Immature natural killer cell (primary cell): ENCODE data around the gene CARTPT. TPM values are rescaled to one million over a fixed set of nuclear protein-coding genes. Genes with fewer than 3 reads are reported as not detected.
A peak's percentile ranks its signal among the peaks of the same experiment; 100 is the strongest.

Experiments used
- DNase-seq, 3 donors: peaks; one replicate each; pipeline ENCODE4 v3.0.0; 2022; ENCODE audit warnings: mixed read lengths in 1 of 3
- H3K27ac Mint-ChIP-seq, 6 donors: one replicate each; pipeline ENCODE4 v1.8.0; 2020; ENCODE audit warnings: mixed read lengths in 6 of 6, mild to moderate bottlenecking in 5 of 6, inconsistent platforms in 4 of 6, moderate library complexity in 3 of 6
- H3K27me3 Mint-ChIP-seq, 3 donors: one replicate each; pipeline ENCODE4 v1.8.0; 2020 to 2021; ENCODE audit warnings: low read depth in 3 of 3, mild to moderate bottlenecking in 3 of 3, mixed read lengths in 3 of 3, moderate library complexity in 3 of 3, inconsistent platforms in 1 of 3
- H3K36me3 Mint-ChIP-seq, 3 donors: one replicate each; pipeline ENCODE4 v1.8.0; 2020; ENCODE audit warnings: mixed read lengths in 3 of 3, inconsistent platforms in 2 of 3, mild to moderate bottlenecking in 2 of 3
- H3K4me1 Mint-ChIP-seq, 2 donors: one replicate each; pipeline ENCODE4 v1.8.0; 2020; ENCODE audit warnings: inconsistent platforms in 2 of 2, mild to moderate bottlenecking in 2 of 2, mixed read lengths in 2 of 2, moderate library complexity in 1 of 2
- H3K4me3 Mint-ChIP-seq, 5 donors: one replicate each; pipeline ENCODE4 v1.8.0; 2020; ENCODE audit warnings: mild to moderate bottlenecking in 5 of 5, mixed read lengths in 5 of 5, inconsistent platforms in 3 of 5, moderate library complexity in 3 of 5
- H3K9me3 Mint-ChIP-seq, 6 donors: one replicate each; pipeline ENCODE4 v1.8.0; 2020; ENCODE audit warnings: mild to moderate bottlenecking in 6 of 6, mixed read lengths in 6 of 6, inconsistent platforms in 4 of 6, moderate library complexity in 3 of 6
- polyA plus RNA-seq, 3 donors: library from polyadenylated mRNA; unstranded; fragments of 300-500 nt; fragmentation: Illumina TruSeq; gene quantifications; one replicate each; pipeline ENCODE4 v1.2.3, GENCODE V29; 2021

The CARTPT gene
- not detected for polyA plus RNA-seq

DNA sequence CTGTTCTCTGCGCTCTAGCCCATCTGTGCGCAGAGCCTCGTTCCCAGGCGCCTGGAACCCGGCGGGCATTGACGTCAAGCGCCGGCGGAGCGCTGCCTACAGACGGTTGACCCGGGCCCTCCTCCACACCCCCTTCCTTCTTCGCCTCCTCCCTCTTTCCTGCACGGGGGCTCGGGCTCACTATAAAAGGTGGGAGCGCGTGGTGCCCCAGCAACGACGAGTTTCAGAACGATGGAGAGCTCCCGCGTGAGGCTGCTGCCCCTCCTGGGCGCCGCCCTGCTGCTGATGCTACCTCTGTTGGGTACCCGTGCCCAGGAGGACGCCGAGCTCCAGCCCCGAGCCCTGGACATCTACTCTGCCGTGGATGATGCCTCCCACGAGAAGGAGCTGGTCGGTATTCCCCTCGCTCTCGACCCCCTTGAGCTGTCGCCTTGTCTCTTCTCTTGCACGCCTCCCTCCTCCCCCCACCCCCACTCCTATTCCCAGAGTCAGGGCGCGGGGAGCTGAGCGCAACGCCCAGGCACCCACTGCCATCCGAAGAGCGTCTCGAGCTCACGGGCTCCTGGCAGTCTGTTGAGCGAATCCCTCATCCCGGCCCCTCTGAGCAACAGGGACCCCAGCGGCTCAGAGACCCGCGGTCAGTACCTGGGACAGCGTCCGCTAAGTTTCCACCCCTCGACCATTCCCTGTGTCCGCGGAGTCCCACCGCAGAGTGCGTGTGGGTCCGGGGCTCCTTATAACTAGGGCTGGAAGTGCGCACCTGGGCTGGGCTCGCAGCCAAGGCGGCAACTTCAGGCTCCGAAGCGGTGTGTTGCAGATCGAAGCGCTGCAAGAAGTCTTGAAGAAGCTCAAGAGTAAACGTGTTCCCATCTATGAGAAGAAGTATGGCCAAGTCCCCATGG is at the start of gene CARTPT:
Gene CARTPT (plus strand): TSS at position 213 of the 902 bp plus-strand sequence. CDS start 19 bp downstream, at position 232.
- H3K27ac Mint-ChIP-seq, result no peak within 1 kb of the TSS
- H3K9me3 Mint-ChIP-seq, result peaks cover 0 to 12% (median 2%) of the 10 kb centered on the region in 6 donors

GRCh38 chr5:71677977-71678376 is 41.1 kb upstream of the CARTPT start:
- peaks cover 0 to 4% (median 0%) of the 10 kb centered on the region in 3 donors for H3K36me3 Mint-ChIP-seq
- peaks cover 3 to 13% (median 4%) of the 10 kb centered on the region in 3 donors for H3K27me3 Mint-ChIP-seq
- H3K4me3 Mint-ChIP-seq, result no peak overlapping the region
- H3K9me3 Mint-ChIP-seq, result peaks cover 0 to 5% (median under 1%) of the 10 kb centered on the region in 6 donors
- no peak overlapping the region for H3K27ac Mint-ChIP-seq
- H3K4me1 Mint-ChIP-seq, result no peaks in the 10 kb centered on the region
- no peak for DNase-seq

More for the DNA sequence above, at the start of gene CARTPT:
- no peaks in the 10 kb centered on the region for H3K4me1 Mint-ChIP-seq
- no peak within 1 kb of the TSS for H3K4me3 Mint-ChIP-seq
- peaks cover 7 to 38% (median 20%) of the 10 kb centered on the region in 3 donors for H3K27me3 Mint-ChIP-seq
- DNase-seq, result no peak
- no peaks in the 10 kb centered on the region for H3K36me3 Mint-ChIP-seq

GRCh38 chr5:71679714-71680113 is 39.4 kb upstream of the CARTPT start:
- peaks cover 0 to 5% (median 2%) of the 10 kb centered on the region in 6 donors for H3K9me3 Mint-ChIP-seq
- H3K4me1 Mint-ChIP-seq, result no peaks in the 10 kb centered on the region
- H3K4me3 Mint-ChIP-seq, result no peak overlapping the region
- no peak overlapping the region for H3K27ac Mint-ChIP-seq
- H3K27me3 Mint-ChIP-seq, result peaks cover 1 to 17% (median 4%) of the 10 kb centered on the region in 3 donors
- DNase-seq, result no peak
- peaks cover 0 to 4% (median 0%) of the 10 kb centered on the region in 3 donors for H3K36me3 Mint-ChIP-seq

- peaks cover 0 to 9% (median 3%) of the 10 kb centered on the region in 6 donors for H3K9me3 Mint-ChIP-seq
- H3K4me3 Mint-ChIP-seq, result no peak overlapping the region
- no peak for DNase-seq
- H3K36me3 Mint-ChIP-seq, result peaks cover 0 to 2% (median 0%) of the 10 kb centered on the region in 3 donors
- peaks cover 1 to 20% (median 4%) of the 10 kb centered on the region in 3 donors for H3K27me3 Mint-ChIP-seq
- no peak overlapping the region for H3K27ac Mint-ChIP-seq
- no peaks in the 10 kb centered on the region for H3K4me1 Mint-ChIP-seq
Measured at GRCh38 chr5:71680510-71680909, 38.6 kb upstream of the CARTPT start.

DNA sequence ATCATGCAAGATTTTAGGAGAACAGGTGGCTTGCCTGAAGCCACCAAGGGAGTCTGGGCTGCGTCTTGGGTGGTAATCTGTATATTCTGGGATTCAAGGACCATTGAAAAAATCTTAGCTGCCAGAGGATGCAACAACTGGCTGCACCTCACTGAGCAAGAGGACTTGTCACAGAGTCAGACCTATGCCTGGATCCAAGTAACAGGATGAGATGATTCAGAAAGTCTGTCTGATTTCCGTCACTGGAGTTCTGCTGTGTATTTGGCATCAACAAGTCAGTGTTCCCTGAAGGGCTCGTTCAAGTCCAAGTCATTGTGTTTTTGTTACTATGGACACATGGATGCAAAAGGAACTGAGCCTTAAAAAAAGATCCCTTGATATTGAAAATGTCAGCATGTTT is 37.8 kb upstream of the CARTPT start:
- Mint-ChIP-seq H3K27ac (no peak overlapping the region), H3K27me3 (peaks cover 1 to 27% (median 6%) of the 10 kb centered on the region in 3 donors), H3K36me3 (no peaks in the 10 kb centered on the region), H3K9me3 (peaks cover 0 to 14% (median 5%) of the 10 kb centered on the region in 6 donors), H3K4me1 (no peaks in the 10 kb centered on the region), H3K4me3 (no peak overlapping the region)
- no peak for DNase-seq

- Mint-ChIP-seq H3K9me3 (peaks cover 0 to 14% (median 3%) of the 10 kb centered on the region in 6 donors), H3K4me3 (no peak overlapping the region), H3K36me3 (no peaks in the 10 kb centered on the region), H3K4me1 (no peaks in the 10 kb centered on the region), H3K27me3 (peaks cover 0 to 23% (median 3%) of the 10 kb centered on the region in 3 donors), H3K27ac (no peak overlapping the region)
- DNase-seq, result no peak
Measured at GRCh38 chr5:71684309-71684708, 34.8 kb upstream of the CARTPT start.

DNA sequence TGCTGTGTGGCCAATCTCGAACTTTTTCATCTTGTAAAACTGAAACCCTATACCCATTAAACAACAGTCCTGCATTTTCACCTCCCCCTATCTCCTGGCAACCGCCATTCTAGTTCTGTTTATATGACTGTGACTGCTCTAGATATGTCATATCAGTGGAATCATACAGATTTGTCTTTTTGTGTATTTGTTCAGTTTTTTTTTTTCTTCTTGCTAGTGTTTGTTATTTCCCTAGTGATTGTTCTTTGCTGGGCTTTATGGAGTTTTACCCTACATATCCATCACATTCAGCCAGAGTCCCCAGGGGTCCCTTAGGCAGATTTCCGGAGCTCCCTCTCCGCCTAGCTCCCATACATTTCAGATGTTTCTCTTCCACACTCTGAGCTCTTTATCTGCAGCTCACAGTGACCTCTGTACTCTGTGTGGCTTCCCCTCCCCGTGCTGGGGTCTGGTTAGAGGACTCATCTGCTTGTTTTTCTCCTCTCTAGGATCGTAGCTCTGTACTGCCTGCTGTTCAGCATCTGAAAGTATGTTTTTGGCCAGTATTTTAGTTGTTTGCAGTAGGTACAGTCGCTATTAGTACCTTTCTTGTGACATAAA is 25.1 kb upstream of the CARTPT start:
- H3K4me1 Mint-ChIP-seq, result peaks cover 8% of the 10 kb centered on the region in 2 donors
- no peak for DNase-seq
- no peak overlapping the region for H3K4me3 Mint-ChIP-seq
- peaks cover 0 to 4% (median 3%) of the 10 kb centered on the region in 3 donors for H3K36me3 Mint-ChIP-seq
- peaks cover 5 to 21% (median 8%) of the 10 kb centered on the region in 3 donors for H3K27me3 Mint-ChIP-seq
- H3K9me3 Mint-ChIP-seq, result peaks cover 0 to 9% (median 2%) of the 10 kb centered on the region in 6 donors
- no peak overlapping the region for H3K27ac Mint-ChIP-seq

DNA sequence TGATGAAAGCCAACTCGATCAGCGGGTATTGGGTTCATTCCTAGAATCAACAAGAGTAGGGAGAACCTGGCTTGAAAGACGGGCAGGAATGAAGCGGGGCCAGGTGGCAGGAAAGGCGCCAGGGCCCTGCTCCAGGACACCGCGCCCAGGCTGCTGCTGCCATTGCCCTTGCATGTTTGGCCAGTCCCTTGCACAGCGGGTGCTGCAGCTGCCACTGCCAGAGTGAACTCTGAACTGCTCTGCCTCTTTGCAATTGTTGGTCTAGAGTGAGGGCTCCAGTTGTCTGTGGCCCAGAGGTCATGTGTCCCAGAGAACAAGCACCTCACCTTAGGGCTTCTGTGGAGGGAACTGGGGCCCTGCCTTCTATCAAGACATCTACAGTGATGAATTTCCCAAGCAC is 24.0 kb upstream of the CARTPT start:
- DNase-seq, result no peak
- Mint-ChIP-seq H3K4me3 (no peak overlapping the region), H3K9me3 (peaks cover 0 to 9% (median 2%) of the 10 kb centered on the region in 6 donors), H3K36me3 (peaks cover 0 to 4% (median 3%) of the 10 kb centered on the region in 3 donors), H3K27me3 (peaks cover 5 to 19% (median 8%) of the 10 kb centered on the region in 3 donors), H3K4me1 (peaks cover 8% of the 10 kb centered on the region in 2 donors), H3K27ac (no peak overlapping the region)

- Mint-ChIP-seq H3K36me3 (peaks cover 0 to 4% (median 3%) of the 10 kb centered on the region in 3 donors), H3K27me3 (peaks cover 5 to 19% (median 8%) of the 10 kb centered on the region in 3 donors), H3K27ac (no peak overlapping the region), H3K9me3 (peaks cover 0 to 9% (median 2%) of the 10 kb centered on the region in 6 donors), H3K4me3 (no peak overlapping the region), H3K4me1 (peaks cover 8% of the 10 kb centered on the region in 2 donors)
- no peak for DNase-seq
Measured at GRCh38 chr5:71695595-71695994, 23.5 kb upstream of the CARTPT start.

GRCh38 chr5:71697967-71698366 is 21.1 kb upstream of the CARTPT start:
- Mint-ChIP-seq H3K4me1 (peaks cover 8% of the 10 kb centered on the region in 2 donors), H3K27ac (no peak overlapping the region), H3K36me3 (peaks cover 0 to 4% (median 3%) of the 10 kb centered on the region in 3 donors), H3K9me3 (peaks cover 0 to 9% (median 2%) of the 10 kb centered on the region in 6 donors), H3K4me3 (peak overlapping the region in 1 of 5 donors; percentile 38), H3K27me3 (peaks cover 5 to 14% (median 8%) of the 10 kb centered on the region in 3 donors)
- DNase-seq, result no peak

GRCh38 chr5:71699233-71699632 is 19.8 kb upstream of the CARTPT start:
- Mint-ChIP-seq H3K36me3 (peaks cover 0 to 4% (median 3%) of the 10 kb centered on the region in 3 donors), H3K4me3 (no peak overlapping the region), H3K27ac (no peak overlapping the region), H3K27me3 (peaks cover 5 to 9% (median 7%) of the 10 kb centered on the region in 3 donors), H3K4me1 (peaks cover 8% of the 10 kb centered on the region in 2 donors), H3K9me3 (peaks cover 0 to 9% (median 2%) of the 10 kb centered on the region in 6 donors)
- no peak for DNase-seq

DNA sequence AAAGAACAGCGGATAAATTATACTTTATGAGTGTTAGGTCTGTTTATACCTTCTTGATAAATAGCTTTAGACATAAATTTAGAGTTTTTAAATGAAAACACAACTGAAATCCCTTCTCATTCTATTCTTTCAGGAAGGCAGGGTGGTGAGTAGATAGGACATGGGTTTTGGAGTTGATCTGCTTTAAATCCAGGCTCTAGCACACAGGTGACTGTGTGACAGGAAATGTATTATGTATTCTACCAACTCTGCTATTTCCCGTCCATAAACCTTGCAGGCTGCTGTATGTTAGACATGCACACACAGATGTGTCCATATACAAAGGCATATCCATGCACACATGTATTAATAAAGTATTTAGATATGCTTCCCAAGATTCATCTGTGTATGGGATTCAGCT is 19.3 kb upstream of the CARTPT start:
- Mint-ChIP-seq H3K4me1 (peaks cover 8% of the 10 kb centered on the region in 2 donors), H3K27ac (no peak overlapping the region), H3K36me3 (peaks cover 0 to 4% (median 3%) of the 10 kb centered on the region in 3 donors), H3K9me3 (peaks cover 0 to 9% (median 1%) of the 10 kb centered on the region in 6 donors), H3K27me3 (peaks cover 5 to 9% (median 7%) of the 10 kb centered on the region in 3 donors), H3K4me3 (no peak overlapping the region)
- no peak for DNase-seq

GRCh38 chr5:71700803-71701202 is 18.3 kb upstream of the CARTPT start:
- DNase-seq, result no peak
- H3K9me3 Mint-ChIP-seq, result peaks cover 0 to 9% (median 1%) of the 10 kb centered on the region in 6 donors
- peaks cover 5 to 9% (median 7%) of the 10 kb centered on the region in 3 donors for H3K27me3 Mint-ChIP-seq
- H3K4me3 Mint-ChIP-seq, result no peak overlapping the region
- H3K27ac Mint-ChIP-seq, result no peak overlapping the region
- peaks cover 8% of the 10 kb centered on the region in 2 donors for H3K4me1 Mint-ChIP-seq
- peaks cover 0 to 4% (median 3%) of the 10 kb centered on the region in 3 donors for H3K36me3 Mint-ChIP-seq
